GM23248 (cell line): ENCODE data around the gene NME9.

Experiments
- EZH2 ChIP-seq: fragments of 200-600 bp; sonication (generic); IDR thresholded peaks from 2 replicates; pipeline ENCODE4 v1.6.1; 2018; ENCODE audit warnings: antibody characterized with exemption, mild to moderate bottlenecking; ENCODE audit not compliant: insufficient read depth, poor library complexity, severe bottlenecking
- EZH2phosphoT487 ChIP-seq: fragments of 200-600 bp; sonication (generic); IDR thresholded peaks from 2 replicates; pipeline ENCODE4 v1.6.1; 2018; ENCODE audit warnings: antibody characterized with exemption, moderate library complexity, mild to moderate bottlenecking, low read depth; ENCODE audit not compliant: insufficient read depth

- TF ChIP-seq EZH2phosphoT487, result no peak
- no peak for TF ChIP-seq EZH2
These were observed 10.9 kb upstream of the NME9 start for GRCh38 chr3:138340511-138340910.
